ENCODE measurements around the gene NMUR1.

NMUR1 gene

GRCh38 chr2:231524477-231525247, 5.6 kb downstream of the NMUR1 start:
- no peak for FAIRE-seq
- TF ChIP-seq CTCF (IDR thresholded peaks at IDR 0.05; ENCODE audit: insufficient read depth, missing control alignments) = no peak

GRCh38 chr2:231523451-231524285, 6.6 kb downstream of the NMUR1 start:
- FAIRE-seq (no peak), DNase-seq (ENCODE audit: insufficient read length, low spot score) (no peak)
- no peak for TF ChIP-seq CTCF (IDR thresholded peaks at IDR 0.05; ENCODE audit: insufficient read depth, missing control alignments)

More at GRCh38 chr2:231524477-231525247, 5.6 kb downstream of the NMUR1 start:
- DNase-seq (ENCODE audit: insufficient read length, low spot score) = no peak

- no peak for FAIRE-seq
- no peak for TF ChIP-seq CTCF (IDR thresholded peaks at IDR 0.05; ENCODE audit: insufficient read depth, missing control alignments)
- DNase-seq (ENCODE audit: insufficient read length, low spot score) = no peak
Observed at GRCh38 chr2:231522418-231523180, 7.6 kb downstream of the NMUR1 start.

GRCh38 chr2:231521443-231521842, 8.8 kb downstream of the NMUR1 start:
- no peak for FAIRE-seq
- no peak for TF ChIP-seq CTCF (IDR thresholded peaks at IDR 0.05; ENCODE audit: insufficient read depth, missing control alignments)
- DNase-seq (ENCODE audit: insufficient read length, low spot score) = no peak

GRCh38 chr2:231519975-231520555, 10.2 kb downstream of the NMUR1 start:
- no peak for DNase-seq (ENCODE audit: insufficient read length, low spot score)
- TF ChIP-seq CTCF (IDR thresholded peaks at IDR 0.05; ENCODE audit: insufficient read depth, missing control alignments) = no peak
- FAIRE-seq = no peak

- no peak for DNase-seq (ENCODE audit: insufficient read length, low spot score)
- TF ChIP-seq CTCF (IDR thresholded peaks at IDR 0.05; ENCODE audit: insufficient read depth, missing control alignments) = no peak
- FAIRE-seq = no peak
Observed at GRCh38 chr2:231518771-231519170, 11.5 kb downstream of the NMUR1 start.
